K562 (cell line): ENCODE results near the gene RGMB. TPM values are rescaled to one million over a fixed set of nuclear protein-coding genes. Genes with fewer than 3 reads are reported as not detected.

Experiments
- ATAC-seq: fragments of 200-7000 bp; cut with Tn5 transposase; 3 replicates; pipeline ENCODE4 v1.9.1; 2020; ENCODE audit warnings: moderate library complexity
- BruUV-seq: library from RNA; stranded (reverse); fragments of 400-500 nt; replicated peaks from 2 replicates; lab custom pipeline; 2021; lab: Mats Ljungman, UMichigan
- CTCF ChIA-PET: fragments of 300-600 bp; formaldehyde crosslinking; extraction: SDS; loops from one replicate; lab custom pipeline; 2021; ENCODE audit warnings: low intra/inter-chr PET ratio; lab: Yijun Ruan, JAX
- POLR2A ChIA-PET: fragments of 300-600, 350-650 bp; sonication (Branson Sonifier 250); formaldehyde crosslinking; extraction: SDS; loops from one replicate; lab custom pipeline; 2021; ENCODE audit warnings: antibody characterized with exemption, inconsistent platforms; lab: Yijun Ruan, JAX
- DNase-seq, 4 experiments: peaks; one replicate each; pipeline versions ENCODE4 v3.0.0 to v3.0.0-alpha.2; 2011 to 2018; ENCODE audit warnings: low spot score in 3 of 4, mixed read lengths in 3 of 4; ENCODE audit errors: extremely low read depth in 1 of 4
- FAIRE-seq: peaks from 2 replicates; lab custom pipeline; 2011; peaks lifted over from hg19 to GRCh38; lab: Jason Lieb, UNC
- H2AFZ ChIP-seq: 2 replicates; pipeline ENCODE4 v1.6.0; 2011; ENCODE audit warnings: low read depth, low read length, control low read depth, inconsistent platforms
- H3K27ac ChIP-seq: fragments of 200-600 bp; 3 replicates; pipeline ENCODE4 v1.8.0; 2011; ENCODE audit warnings: low read depth, mild to moderate bottlenecking, control low read depth, inconsistent platforms, low read length, moderate library complexity, mixed read lengths; ENCODE audit errors: extremely low read depth
- H3K27me3 ChIP-seq, 2 experiments: fragments of 300-600 bp in 1 of 2; 2 replicates in 1 of 2; 3 replicates in 1 of 2; pipeline versions ENCODE4 v1.6.0 to v1.8.0; 2011; ENCODE audit warnings: inconsistent platforms in 2 of 2, low read length in 2 of 2, mild to moderate bottlenecking in 1 of 2, mixed read lengths in 1 of 2, moderate library complexity in 1 of 2; ENCODE audit not compliant: control insufficient read depth in 2 of 2, insufficient read depth in 2 of 2
- H3K36me3 ChIP-seq: fragments of 300-600 bp; 3 replicates; pipeline ENCODE4 v1.8.0; 2011; ENCODE audit warnings: mild to moderate bottlenecking, low read length, inconsistent platforms; ENCODE audit not compliant: control insufficient read depth, insufficient read depth
- H3K4me1 ChIP-seq, 2 experiments: fragments of 200-600 bp in 1 of 2; replicated peaks in 1 of 2; 2 replicates in 1 of 2; 3 replicates in 1 of 2; pipeline versions ENCODE4 v1.5.1 to v1.8.0; 2011; ENCODE audit warnings: inconsistent platforms in 2 of 2, low read length in 2 of 2, mild to moderate bottlenecking in 1 of 2, mixed read lengths in 1 of 2, moderate library complexity in 1 of 2; ENCODE audit not compliant: control insufficient read depth in 2 of 2, insufficient read depth in 2 of 2
- H3K4me2 ChIP-seq: 2 replicates; pipeline ENCODE4 v1.6.1; 2011; ENCODE audit warnings: low read length, control low read depth, inconsistent platforms, mixed read lengths; ENCODE audit not compliant: insufficient read depth
- H3K4me3 ChIP-seq: fragments of 200-600 bp; sonication (generic), shearing (Covaris generic); 2 replicates; pipeline ENCODE4 v1.5.1; 2016; ENCODE audit warnings: control low read depth, inconsistent platforms
- H3K79me2 ChIP-seq: fragments of 200-600 bp; 3 replicates; pipeline ENCODE4 v1.8.0; 2011; ENCODE audit warnings: low read length, inconsistent platforms; ENCODE audit not compliant: control insufficient read depth, insufficient read depth
- H3K9ac ChIP-seq, 2 experiments: 2 replicates each; pipeline versions ENCODE4 v1.6.0 to v1.6.1; 2011; ENCODE audit warnings: low read depth in 2 of 2, low read length in 2 of 2, control low read depth in 1 of 2, inconsistent platforms in 1 of 2, mild to moderate bottlenecking in 1 of 2, mixed read lengths in 1 of 2; ENCODE audit not compliant: insufficient read depth in 1 of 2
- H3K9me1 ChIP-seq: one replicate; pipeline ENCODE4 v1.6.0; 2011; ENCODE audit warnings: inconsistent platforms, mild to moderate bottlenecking, low read length, moderate library complexity; ENCODE audit not compliant: control insufficient read depth, insufficient read depth
- H3K9me3 ChIP-seq: replicated peaks from 2 replicates; pipeline ENCODE4 v1.5.1; 2011; ENCODE audit warnings: low read depth, low read length, inconsistent platforms; ENCODE audit not compliant: control insufficient read depth, insufficient read depth
- H4K20me1 ChIP-seq: replicated peaks from 2 replicates; pipeline ENCODE4 v1.6.1; 2011; ENCODE audit warnings: low read length, inconsistent platforms, mixed read lengths; ENCODE audit not compliant: control insufficient read depth, insufficient read depth
- CEBPB ChIP-seq: fragments of 450-650 bp; IDR thresholded peaks from 2 replicates; pipeline ENCODE4 v1.6.1; 2016; ENCODE audit warnings: missing genetic modification characterization, missing compliant biosample characterization
- DDX20 ChIP-seq: fragments of 450-650 bp; IDR thresholded peaks from 2 replicates; pipeline ENCODE4 v1.6.1; 2016; ENCODE audit warnings: missing genetic modification characterization, low read depth, mild to moderate bottlenecking, missing compliant biosample characterization, moderate library complexity
- KAT7 ChIP-seq: sonication (generic); formaldehyde crosslinking; IDR thresholded peaks from 2 replicates; pipeline ENCODE4 v1.8.0; 2022; ENCODE audit warnings: missing genetic modification reagents, mild to moderate bottlenecking, borderline replicate concordance
- MEF2A ChIP-seq: IDR thresholded peaks from 2 replicates; pipeline ENCODE4 v1.6.1; 2011; ENCODE audit warnings: low read depth, mild to moderate bottlenecking, low read length, moderate library complexity; ENCODE audit not compliant: control insufficient read depth
- MEIS2 ChIP-seq: fragments of 450-650 bp; IDR thresholded peaks from 2 replicates; pipeline ENCODE4 v1.6.1; 2014; ENCODE audit warnings: mild to moderate bottlenecking; ENCODE audit not compliant: partially characterized antibody
- MYNN ChIP-seq, 2 experiments: sonication (generic); formaldehyde crosslinking in 1 of 2; IDR thresholded peaks; 2 replicates each; pipeline versions ENCODE4 v1.5.0 to v1.6.1; 2016 to 2020; ENCODE audit warnings: antibody characterized with exemption in 1 of 2, missing genetic modification reagents in 1 of 2
- XRCC4 ChIP-seq: IDR thresholded peaks from one replicate; pipeline ENCODE4 v1.6.1; 2011; ENCODE audit not compliant: insufficient read depth, insufficient read length; ENCODE audit errors: extremely low read depth
- ZNF395 ChIP-seq: fragments of 200-800 bp; sonication (Bioruptor generic); IDR thresholded peaks from 2 replicates; pipeline ENCODE4 v1.6.1; 2017; ENCODE audit warnings: missing genetic modification characterization, missing compliant biosample characterization
- ZNF77 ChIP-seq: fragments of 250-450 bp; sonication (Bioruptor Pico); IDR thresholded peaks from 2 replicates; pipeline ENCODE4 v1.5.0; 2020
- WGBS: fragments of 100-300 bp; shearing (Covaris generic); methylation state at CpG from one replicate; pipeline ENCODE4 v1.1.6; 2016; ENCODE audit warnings: low coverage, mixed read lengths; ENCODE audit not compliant: insufficient coverage; ENCODE audit errors: missing lambda C conversion rate; 5-methylcytosine and 5-hydroxymethylcytosine counted together
- in situ Hi-C: fragments of 300-500 bp; cut with MboI; formaldehyde crosslinking; loops from 4 replicates; pipeline ENCODE4 v1.15.0; 2018; ENCODE audit warnings: inconsistent platforms, mixed read lengths
- intact Hi-C: fragments of 100-400 bp; cut with micrococcal nuclease; formaldehyde crosslinking; loops from 2 replicates; pipeline ENCODE4 v1.14.2; 2022
- polyA plus RNA-seq, 8 experiments: library from polyadenylated mRNA; depleted of rRNA in 4 of 8; stranded (reverse) in 5 of 8; unstranded in 3 of 8; fragments of >200 nt; fragmentation: Nextera tagmentation in 2 of 8; fragmentation: Illumina TruSeq in 1 of 8; extraction: Ambion mirVana in 2 of 8; extraction: Trizol in 1 of 8; gene quantifications; 2 replicates each; pipeline versions ENCODE4 v1.2.1 to v1.2.3, GENCODE V29; 2011 to 2014; ENCODE audit warnings: inconsistent platforms in 1 of 8, missing spikeins in 1 of 8
- total RNA-seq, 7 experiments: library from RNA; depleted of rRNA in 6 of 7; stranded (reverse); fragments of >200 nt in 6 of 7; fragmentation: Illumina TruSeq in 2 of 7; extraction: Trizol in 2 of 7; gene quantifications; 2 replicates each; pipeline versions ENCODE4 v1.2.1 to v1.2.3, GENCODE V29; 2011 to 2021; ENCODE audit warnings: low replicate concordance in 1 of 7
- TF ChIP-seq, protein P1 (sequence below): fragments of 450-650 bp; IDR thresholded peaks from 2 replicates; pipeline ENCODE4 v1.6.1; 2018; ENCODE audit warnings: mild to moderate bottlenecking, low read depth; ENCODE audit not compliant: partially characterized antibody

Gene RGMB
- total and polyA plus RNA-seq, 9 of the 15 experiments (the other 6 are each of a cell fraction or from before 2014, with no cell fraction given): 0.03 to 0.38 TPM; not detected in 7

DNA sequence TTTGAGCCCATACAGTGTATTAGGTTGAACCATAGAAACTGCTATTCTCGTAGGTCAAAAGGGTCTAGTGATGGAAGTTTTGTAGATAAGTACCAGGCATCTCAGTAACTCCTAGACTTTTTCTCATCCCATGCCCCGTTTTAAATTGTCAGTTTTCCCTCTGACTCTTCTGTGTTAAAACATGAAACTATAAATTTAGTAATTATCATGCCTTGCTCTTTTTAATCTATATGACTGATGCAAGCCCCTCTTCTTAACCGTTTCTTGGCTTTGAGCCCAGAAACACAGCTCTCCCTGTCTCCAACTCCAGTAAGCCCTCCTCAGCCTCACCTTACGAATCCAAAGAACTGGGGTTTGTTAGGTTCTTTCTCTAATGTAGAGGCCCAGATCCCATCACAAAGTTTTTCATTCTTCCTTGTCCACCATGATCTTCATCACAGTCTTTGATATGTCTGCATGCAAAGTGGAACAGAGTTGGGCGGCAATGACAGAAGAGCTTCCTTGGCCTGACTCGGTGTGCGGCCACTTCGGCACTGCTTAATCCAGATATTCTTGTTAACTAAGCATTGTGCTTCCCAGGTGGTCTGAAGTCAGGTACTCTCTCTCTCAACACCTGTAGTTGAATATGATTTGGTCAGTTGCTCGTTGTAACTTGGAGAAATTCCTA, 21.1 kb downstream of the RGMB start:
- intact Hi-C loops: loop anchor here (5.0 to 10.0 kb wide), 2 partner anchors 268 to 1560 kb away; no protein-coding TSS in a partner anchor
- Histone ChIP-seq H3K4me3 (no peak overlapping the region), H3K79me2 (no peaks in the 10 kb centered on the region), H3K9ac (no peak overlapping the region), H3K27me3 (peaks cover 0 to 6% of the 10 kb centered on the region in 2 experiments; a peak in 3 of 5 replicates), H3K27ac (no peak overlapping the region), H3K36me3 (no peaks in the 10 kb centered on the region), H3K4me1 (0 out of 5 replicates have a peak, but pooled peaks cover 0 to 3% of the 10 kb centered on the region in 2 experiments), H3K4me2 (no peak overlapping the region), H3K9me3 (no peaks in the 10 kb centered on the region), H4K20me1 (no peaks in the 10 kb centered on the region), H2AFZ (no peak overlapping the region), H3K9me1 (no peaks in the 10 kb centered on the region)
- ATAC-seq (no peak), DNase-seq (no peak), FAIRE-seq (no peak)
- in situ Hi-C loops: no loop called here
- CTCF ChIA-PET: no interaction called here
- WGBS: 2% methylated on average over 9 of the region's 9 CpGs
- no peak for TF ChIP-seq DDX20 (tag)
- TF ChIP-seq XRCC4: no peak
- TF ChIP-seq MEF2A: no peak
- POLR2A ChIA-PET: no interaction called here
- no TSS peak for BruUV-seq

GRCh38 chr5:98795243-98795642, 21.8 kb downstream of the RGMB start:
- POLR2A ChIA-PET: interaction anchor here (0.6 to 1.1 kb wide), 2 partner anchors 43 to 57 kb away, joined by 3 to 4 read pairs; no protein-coding TSS in a partner anchor
- Histone ChIP-seq H3K9me1 (no peaks in the 10 kb centered on the region), H3K4me3 (no peak overlapping the region), H4K20me1 (no peaks in the 10 kb centered on the region), H2AFZ (no peak overlapping the region), H3K79me2 (no peaks in the 10 kb centered on the region), H3K27ac (no peak overlapping the region), H3K4me1 (0 out of 5 replicates have a peak, but pooled peaks cover 0 to 3% of the 10 kb centered on the region in 2 experiments), H3K9ac (no peak overlapping the region), H3K4me2 (no peak overlapping the region), H3K9me3 (no peaks in the 10 kb centered on the region), H3K27me3 (peaks cover 0 to 6% of the 10 kb centered on the region in 2 experiments; a peak in 3 of 5 replicates), H3K36me3 (no peaks in the 10 kb centered on the region)
- DNase-seq: no peak
- 0% methylated on average over 5 of the region's 5 CpGs for WGBS
- FAIRE-seq: no peak
- no peak for ATAC-seq
- CTCF ChIA-PET: no interaction called here
- BruUV-seq: no TSS peak
- intact Hi-C loops (loop anchor here (5.0 to 10.0 kb wide), 2 partner anchors 267 to 1560 kb away; no protein-coding TSS in a partner anchor), in situ Hi-C loops (no loop called here)
- TF ChIP-seq ZNF77 (CRISPR knock-in tag): no peak
- no peak for TF ChIP-seq MYNN (IDR thresholded peaks at IDR 0.05)
- no peak for TF ChIP-seq MYNN (CRISPR knock-in tag; IDR thresholded peaks at IDR 0.05)
- TF ChIP-seq ZNF395: no peak
- no peak for TF ChIP-seq MEIS2
- no peak for TF ChIP-seq KAT7 (CRISPR knock-in tag)
- TF ChIP-seq, protein P1, sequence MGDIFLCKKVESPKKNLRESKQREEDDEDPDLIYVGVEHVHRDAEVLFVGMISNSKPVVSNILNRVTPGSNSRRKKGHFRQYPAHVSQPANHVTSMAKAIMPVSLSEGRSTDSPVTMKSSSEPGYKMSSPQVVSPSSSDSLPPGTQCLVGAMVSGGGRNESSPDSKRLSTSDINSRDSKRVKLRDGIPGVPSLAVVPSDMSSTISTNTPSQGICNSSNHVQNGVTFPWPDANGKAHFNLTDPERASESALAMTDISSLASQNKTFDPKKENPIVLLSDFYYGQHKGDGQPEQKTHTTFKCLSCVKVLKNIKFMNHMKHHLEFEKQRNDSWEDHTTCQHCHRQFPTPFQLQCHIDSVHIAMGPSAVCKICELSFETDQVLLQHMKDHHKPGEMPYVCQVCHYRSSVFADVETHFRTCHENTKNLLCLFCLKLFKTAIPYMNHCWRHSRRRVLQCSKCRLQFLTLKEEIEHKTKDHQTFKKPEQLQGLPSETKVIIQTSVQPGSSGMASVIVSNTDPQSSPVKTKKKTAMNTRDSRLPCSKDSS: no peak
- TF ChIP-seq CEBPB (tag): no peak
